ENCODE results near the gene KRT35.

The KRT35 gene

DNA sequence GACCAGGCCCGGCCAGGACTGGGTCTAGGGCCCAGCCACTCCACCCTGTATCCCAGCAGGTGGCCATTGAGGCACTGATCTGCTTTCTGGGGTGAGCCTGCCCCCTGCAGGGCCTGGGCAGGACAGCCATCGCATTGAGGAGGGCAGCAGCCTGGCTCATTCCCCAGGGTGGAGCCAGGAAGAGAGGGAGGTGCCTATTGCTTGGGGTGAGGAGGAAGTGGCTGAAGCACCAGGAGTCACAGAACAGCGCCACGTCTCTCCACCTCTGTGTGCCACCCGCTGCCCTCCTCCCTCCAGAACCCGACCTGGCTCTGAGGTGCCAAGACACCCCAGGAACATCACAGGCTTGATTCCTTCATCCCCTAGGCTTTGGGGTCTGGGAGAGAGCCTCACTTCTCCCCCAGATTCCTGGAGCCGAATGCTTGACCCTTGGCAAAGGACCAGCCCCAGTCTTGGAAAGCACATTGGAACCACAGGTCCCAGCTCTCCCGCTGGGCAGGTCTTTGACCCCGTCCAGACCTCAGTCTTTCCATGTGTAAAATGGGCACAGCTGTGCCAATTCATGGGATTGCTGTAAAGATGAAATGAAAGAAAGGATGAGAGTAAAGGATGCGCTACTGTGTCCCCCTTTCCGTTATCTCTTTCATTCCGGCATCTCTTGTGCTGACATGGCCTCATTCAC is 16.0 kb upstream of the KRT35 start:
- TF ChIP-seq, protein P1, sequence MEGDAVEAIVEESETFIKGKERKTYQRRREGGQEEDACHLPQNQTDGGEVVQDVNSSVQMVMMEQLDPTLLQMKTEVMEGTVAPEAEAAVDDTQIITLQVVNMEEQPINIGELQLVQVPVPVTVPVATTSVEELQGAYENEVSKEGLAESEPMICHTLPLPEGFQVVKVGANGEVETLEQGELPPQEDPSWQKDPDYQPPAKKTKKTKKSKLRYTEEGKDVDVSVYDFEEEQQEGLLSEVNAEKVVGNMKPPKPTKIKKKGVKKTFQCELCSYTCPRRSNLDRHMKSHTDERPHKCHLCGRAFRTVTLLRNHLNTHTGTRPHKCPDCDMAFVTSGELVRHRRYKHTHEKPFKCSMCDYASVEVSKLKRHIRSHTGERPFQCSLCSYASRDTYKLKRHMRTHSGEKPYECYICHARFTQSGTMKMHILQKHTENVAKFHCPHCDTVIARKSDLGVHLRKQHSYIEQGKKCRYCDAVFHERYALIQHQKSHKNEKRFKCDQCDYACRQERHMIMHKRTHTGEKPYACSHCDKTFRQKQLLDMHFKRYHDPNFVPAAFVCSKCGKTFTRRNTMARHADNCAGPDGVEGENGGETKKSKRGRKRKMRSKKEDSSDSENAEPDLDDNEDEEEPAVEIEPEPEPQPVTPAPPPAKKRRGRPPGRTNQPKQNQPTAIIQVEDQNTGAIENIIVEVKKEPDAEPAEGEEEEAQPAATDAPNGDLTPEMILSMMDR (IDR thresholded peaks at IDR 0.05; ENCODE audit: insufficient read depth, missing control alignments): peak; percentile 35
- FAIRE-seq (no peak), DNase-seq (ENCODE audit: insufficient read length, low spot score) (no peak)

DNA sequence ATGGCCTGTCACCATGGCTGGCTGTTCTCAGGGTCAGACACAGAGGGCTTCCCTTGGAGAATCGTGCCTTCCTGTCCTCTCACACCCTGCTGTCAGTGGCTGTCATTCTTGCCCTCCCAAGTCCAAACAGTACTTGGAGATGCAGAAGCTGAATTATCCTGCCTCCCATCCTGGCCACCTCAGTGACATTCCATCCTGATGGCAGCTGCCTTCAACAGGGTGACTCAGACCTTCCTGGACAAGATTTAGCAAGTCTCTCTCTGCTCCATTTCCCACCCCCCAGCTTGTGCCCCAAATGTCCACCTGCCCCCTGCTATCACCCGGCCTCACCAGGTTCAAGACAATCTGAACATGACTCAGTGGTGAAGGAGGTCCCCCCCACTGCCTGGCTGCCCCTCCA is 13.6 kb upstream of the KRT35 start:
- no peak for DNase-seq (ENCODE audit: insufficient read length, low spot score)
- no peak for FAIRE-seq
- TF ChIP-seq, protein P1 (IDR thresholded peaks at IDR 0.05; ENCODE audit: insufficient read depth, missing control alignments): no peak

DNA sequence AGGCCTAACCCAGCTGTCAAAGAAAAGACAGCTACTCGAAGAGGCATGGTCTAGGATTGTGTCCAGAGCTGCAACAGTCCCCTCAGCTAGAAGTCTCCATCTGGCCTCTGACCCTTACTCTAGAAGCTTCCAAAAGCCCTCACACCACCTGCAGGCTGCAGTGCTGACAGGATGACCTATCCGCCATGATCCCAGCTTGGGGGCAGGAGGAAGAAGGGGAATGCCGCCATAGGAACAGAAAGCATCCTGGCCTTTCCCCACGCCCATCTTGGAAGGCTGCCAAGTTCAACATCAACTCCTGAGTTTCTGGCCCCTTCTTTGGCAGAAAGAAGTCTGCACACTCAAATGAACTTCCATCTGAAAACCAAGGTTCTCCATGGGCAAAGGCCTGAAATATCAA is 11.8 kb upstream of the KRT35 start:
- DNase-seq (ENCODE audit: insufficient read length, low spot score) (no peak), FAIRE-seq (no peak)
- TF ChIP-seq, protein P1 (IDR thresholded peaks at IDR 0.05; ENCODE audit: insufficient read depth, missing control alignments): no peak

DNA sequence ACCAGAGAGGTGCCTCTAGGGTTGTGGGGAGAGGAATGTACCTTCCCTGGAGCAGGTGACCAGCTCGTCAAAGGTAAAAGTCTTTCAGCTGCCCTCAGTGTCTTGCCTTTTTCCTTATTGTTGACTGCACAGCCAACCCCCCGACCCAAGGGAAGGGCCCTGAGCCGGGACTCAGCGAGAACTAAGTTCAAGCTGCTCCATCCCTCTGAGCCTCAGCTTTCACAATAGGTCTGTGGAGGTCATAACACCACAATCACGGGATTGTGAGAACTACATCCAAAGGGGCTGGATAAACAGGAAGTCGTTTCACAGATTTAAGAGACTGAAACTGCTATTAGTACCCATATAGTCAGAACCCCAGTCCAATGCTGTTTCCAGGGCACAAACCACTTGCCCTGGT is 11.4 kb upstream of the KRT35 start:
- DNase-seq (ENCODE audit: insufficient read length, low spot score): no peak
- TF ChIP-seq, protein P1 (IDR thresholded peaks at IDR 0.05; ENCODE audit: insufficient read depth, missing control alignments): no peak
- FAIRE-seq: no peak

DNA sequence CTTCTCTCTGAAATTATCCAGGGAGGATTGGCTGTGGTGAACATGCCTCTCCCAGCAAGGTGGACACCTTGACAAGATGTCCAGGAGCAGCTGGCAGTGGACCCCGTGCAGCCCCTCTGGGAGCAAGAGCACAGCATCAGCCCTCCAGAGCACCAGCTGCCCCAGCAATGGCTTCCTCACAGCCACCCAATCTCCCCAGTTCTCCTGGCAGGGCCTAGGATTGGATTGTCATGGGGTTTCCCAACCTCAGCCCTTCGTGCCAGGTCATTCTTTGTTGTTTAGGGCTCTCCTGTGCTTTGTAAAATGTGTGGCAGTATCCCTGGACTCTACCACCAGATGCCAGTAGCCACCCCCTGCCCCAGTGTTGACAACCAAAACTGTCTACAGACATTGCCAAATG is 10.5 kb upstream of the KRT35 start:
- FAIRE-seq: no peak
- TF ChIP-seq, protein P1 (IDR thresholded peaks at IDR 0.05; ENCODE audit: insufficient read depth, missing control alignments): no peak

DNA sequence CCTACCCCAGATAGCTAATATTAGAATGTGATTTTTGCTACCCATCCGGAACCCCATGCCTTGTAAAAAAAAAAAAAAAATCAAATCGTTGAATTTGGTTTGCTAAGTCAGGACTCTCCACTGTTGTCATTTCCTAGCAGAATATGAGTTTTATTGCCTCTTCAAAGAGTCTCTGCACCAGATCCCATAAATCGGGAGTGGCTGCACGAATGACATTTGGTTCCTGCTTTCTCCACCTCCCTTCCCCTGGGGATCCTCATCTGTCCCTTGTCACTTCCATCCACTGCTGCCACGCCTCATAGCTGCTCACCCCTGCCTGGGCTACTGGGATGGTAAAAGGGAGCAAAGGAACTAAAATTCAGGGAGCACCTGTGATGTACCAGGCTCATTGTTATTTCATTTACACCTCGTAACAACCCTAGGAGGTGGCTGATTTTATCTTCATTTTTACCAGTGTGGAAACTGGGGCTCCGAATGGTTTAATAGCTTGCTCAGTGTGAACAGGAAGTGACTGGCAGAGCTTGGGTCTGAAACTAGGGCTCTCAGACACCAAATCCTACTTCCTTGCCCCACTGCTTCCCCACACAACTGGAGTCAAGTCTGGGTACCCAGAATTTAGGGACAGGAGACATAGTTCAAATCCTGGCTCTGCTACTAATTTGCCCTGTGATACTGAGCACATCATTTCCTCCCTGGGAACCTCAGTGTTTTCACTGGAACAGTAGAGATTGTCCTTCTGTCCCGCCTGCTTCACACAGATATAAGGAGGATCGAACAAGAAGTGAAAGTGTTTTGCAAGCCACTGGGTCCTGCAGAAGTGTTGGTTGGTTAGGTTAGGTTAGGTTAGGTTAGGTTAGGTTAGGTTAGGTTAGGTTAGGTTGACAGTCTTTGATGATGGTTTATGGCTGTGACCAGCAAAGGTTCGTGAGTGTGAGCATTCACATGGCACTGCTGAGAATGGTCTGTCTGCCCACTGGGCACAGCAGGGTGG is 9.3 kb upstream of the KRT35 start:
- DNase-seq (ENCODE audit: insufficient read length, low spot score): no peak
- TF ChIP-seq, protein P1 (IDR thresholded peaks at IDR 0.05; ENCODE audit: insufficient read depth, missing control alignments): no peak
- no peak for FAIRE-seq

More for the DNA sequence above, 10.5 kb upstream of the KRT35 start:
- no peak for DNase-seq (ENCODE audit: insufficient read length, low spot score)

All from D721Med (cell line).